Activated naive CD4-positive, alpha-beta T cell treated with anti-CD3 and anti-CD28 coated beads, Interleukin-2, amount 50 U/mL, for 16 hours (primary cell): ENCODE data around the gene ARL9.

Source experiments
- DNase-seq: peaks from one replicate; pipeline ENCODE4 v3.0.0-alpha.2; 2020

The ARL9 gene

DNA sequence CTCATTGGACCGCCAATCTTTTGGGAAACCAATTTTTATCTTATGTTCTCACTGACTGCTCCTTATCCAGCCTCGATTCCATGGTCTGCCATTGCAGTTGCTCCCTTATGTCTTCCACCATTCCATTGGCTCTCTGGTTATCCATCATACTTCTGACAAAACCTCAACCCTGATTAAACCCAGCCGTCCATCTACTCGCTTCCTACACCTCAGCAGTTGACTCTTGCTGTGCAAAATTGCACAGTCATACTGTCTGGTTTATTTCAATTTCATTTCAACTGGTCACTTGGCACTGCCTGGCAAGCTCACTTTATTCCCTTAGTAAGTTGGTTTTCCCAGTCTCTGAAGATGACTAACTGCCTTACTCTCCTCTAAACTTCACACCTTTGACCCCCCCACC, 26.2 kb downstream of the ARL9 start:
- DNase-seq, result no peak

DNA sequence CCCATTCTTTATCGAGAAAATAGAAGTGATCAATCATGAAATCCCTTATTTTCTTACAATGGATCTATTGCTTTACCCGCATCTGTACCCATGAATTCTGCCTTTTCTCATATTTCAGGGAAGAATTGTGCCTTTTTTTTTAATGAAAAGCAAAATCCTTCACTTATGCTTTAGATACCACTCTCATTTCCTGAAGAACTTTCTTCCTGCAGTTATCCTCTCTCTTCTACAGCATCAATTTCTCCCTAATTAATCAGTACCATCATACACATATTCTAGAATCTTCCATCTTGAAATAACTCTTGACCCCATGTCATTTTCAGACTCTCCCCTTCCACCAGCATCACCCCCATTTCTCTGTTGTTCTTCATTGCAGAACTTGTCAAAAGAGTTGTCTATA, 26.6 kb downstream of the ARL9 start:
- no peak for DNase-seq

DNA sequence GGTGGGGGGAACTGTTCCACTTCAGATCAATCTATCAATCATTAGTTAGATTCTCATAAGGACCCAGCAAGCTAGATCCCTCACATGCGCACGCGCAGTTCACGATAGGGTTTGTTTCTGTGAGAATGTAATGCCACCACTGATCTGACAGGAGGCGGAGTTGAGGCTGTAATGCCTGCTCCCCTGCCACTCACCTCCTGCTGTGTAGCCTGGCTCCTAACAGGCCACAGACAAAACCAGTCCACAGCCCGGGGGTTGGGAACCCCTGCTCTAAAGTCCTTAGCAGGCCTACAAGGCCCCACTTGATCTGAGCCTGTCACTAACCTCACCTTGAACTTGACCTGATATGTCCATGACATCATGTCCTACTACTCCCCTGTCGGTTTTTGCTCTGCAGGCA, 30.3 kb downstream of the ARL9 start:
- no peak for DNase-seq

DNA sequence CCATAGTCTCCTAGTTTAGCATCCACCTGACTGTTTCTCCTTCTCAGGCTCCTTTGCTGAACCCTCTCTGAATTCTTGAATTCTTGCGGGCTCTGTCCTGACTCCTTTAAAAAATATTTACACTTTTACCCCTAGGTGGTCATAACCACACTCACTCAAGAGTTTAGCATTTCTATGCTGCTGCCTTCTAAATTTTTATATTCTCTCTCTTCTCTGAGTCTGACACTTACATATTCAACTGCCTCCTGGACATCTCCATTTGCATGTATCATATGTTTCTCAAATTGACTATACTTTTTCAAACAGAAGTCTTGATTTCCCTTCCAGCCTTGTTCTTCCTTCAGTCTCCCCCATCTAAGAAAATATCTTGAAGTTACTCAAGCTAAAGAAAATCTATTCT, 31.6 kb downstream of the ARL9 start:
- DNase-seq, result no peak

DNA sequence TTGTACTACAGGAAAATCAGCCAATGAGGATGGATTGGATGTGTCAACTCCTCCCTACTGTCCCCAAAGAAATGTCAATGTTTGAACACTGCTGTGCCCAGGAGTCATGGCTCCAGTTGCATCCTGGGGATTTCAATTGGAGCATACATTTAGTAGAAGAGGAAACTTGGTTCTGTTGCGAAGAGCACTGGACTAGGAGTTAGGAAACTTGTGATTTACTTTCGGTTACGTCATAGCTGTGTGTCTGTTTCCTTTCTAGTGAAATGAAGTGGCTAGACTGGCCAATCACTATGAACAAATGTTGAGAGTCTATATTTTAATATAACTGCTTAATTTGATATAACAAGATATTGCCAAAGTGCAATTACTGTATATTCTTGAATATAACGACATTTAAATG, 35.2 kb downstream of the ARL9 start:
- no peak for DNase-seq

DNA sequence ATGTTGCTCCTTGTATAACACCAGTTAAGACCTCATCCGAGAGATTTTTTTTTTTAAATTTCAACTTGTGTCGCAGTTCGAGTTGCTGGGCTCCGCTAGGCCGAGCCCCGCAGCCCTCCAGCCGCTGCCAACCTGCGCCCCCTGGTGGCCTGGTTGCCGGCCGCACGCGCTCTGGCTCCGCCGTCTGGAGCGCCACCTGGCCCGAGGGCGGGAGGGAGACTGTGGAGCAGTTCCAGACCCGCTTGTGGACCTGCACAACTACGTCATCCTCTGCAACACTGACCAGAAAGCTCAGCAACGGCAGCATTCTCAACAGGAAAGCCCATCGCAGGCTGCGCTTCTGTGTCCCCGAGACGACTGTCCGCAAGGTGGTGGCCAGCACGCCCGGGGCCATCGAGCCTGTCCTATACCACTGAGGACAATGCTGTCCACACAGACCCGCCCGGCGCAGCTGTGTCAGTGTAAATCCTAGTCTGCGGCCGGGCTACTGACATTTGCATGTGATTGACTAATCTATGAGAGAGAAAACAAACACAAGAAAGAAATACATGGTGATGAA, 39.1 kb downstream of the ARL9 start:
- peak; percentile 88 for DNase-seq

DNA sequence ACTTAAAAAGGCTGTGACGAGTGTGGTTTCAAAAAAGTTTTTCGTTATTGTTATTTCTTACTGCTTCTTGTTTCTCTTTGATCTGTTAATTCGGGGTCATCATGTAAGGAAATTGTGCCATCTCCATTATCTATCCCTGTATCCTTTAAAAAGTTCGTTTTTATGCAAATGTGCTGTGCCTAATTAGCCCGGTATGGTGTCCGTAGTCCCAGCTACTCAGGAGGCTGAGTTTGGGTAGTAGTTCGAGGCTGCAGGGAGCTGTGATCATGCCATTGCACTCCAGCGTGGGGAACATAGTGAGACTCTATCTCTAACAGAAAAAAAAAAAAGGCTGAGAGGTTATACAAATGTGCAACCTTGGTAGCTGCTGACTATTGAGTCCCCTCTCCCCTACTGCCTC, 45.1 kb downstream of the ARL9 start:
- no peak for DNase-seq

DNA sequence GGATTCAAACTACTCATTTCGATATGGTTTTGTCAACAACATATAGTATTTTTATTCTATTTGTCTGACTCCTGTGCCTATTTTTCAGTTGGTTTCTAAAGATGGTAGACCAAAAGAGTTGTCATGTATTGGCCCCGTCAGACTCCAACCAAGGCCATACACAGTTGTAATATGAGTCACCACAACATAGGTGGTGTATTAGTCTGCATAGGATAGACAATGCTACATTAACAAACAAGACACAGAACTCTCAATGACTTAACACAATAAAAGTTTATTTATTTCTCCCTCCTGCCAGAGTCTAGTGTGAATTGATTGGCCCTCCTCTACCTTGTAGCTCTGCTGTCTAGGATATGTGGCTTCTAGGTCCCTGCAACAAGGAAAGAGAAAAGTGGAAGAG, 45.9 kb downstream of the ARL9 start:
- DNase-seq, result no peak

DNA sequence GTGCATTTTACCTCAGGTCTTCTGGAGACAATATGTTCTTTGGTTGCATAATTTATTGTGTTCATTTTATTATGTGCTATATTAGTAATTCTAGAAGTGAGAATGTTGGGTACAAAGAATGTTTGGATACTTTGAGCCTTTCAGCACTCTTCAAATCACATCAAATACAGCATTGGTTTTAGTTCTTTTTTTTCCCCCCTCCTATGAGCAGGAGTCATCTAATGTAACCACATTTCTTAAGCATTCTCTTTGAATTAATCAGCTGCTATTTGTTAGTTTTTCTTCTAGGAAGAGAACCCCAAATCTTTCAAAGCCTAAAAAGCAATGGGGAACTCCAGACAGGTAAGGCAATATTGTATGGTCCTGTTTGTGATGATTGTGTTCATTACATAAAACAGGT, 46.7 kb downstream of the ARL9 start:
- no peak for DNase-seq

DNA sequence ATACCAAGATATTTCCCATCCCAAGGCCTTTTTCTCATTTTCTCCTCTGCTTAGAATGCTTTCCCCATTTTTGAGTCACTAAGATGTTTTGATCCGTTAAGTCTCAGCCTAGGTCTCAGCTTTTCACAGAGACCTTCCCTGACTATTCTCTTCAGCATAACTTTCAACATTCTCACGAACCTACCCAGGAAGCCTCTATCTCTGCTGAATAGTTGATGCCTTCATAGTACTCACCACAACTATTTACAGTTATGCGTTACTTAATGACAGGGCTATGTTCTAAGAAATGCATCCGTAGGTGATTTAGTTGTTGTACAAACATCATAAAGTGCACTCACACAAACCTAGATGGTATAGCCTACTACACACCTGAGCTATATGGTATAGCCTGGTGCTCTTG, 64.5 kb downstream of the ARL9 start:
- no peak for DNase-seq
